GM12892 (cell line): ENCODE results near the gene RCBTB1.

Source experiments
- DNase-seq: peaks from one replicate; pipeline ENCODE4 v3.0.0; 2011; ENCODE audit not compliant: insufficient read length
- FAIRE-seq: peaks from 2 replicates; lab custom pipeline; 2011; peaks lifted over from hg19 to GRCh38; lab: Jason Lieb, UNC
- POLR2A ChIP-seq: IDR thresholded peaks from 2 replicates; pipeline ENCODE4 v1.6.1; 2011; ENCODE audit warnings: low read depth, low read length, control low read depth
- POLR2AphosphoS5 ChIP-seq: IDR thresholded peaks from 2 replicates; pipeline ENCODE4 v1.6.1; 2011; ENCODE audit warnings: low read depth, low read length, control low read depth
- TAF1 ChIP-seq: IDR thresholded peaks from 2 replicates; pipeline ENCODE4 v1.6.1; 2011; ENCODE audit warnings: low read depth, mild to moderate bottlenecking, control low read depth, low read length, borderline replicate concordance

RCBTB1 gene

GRCh38 chr13:49530457-49530856, 54.9 kb downstream of the RCBTB1 start:
- DNase-seq (no peak), FAIRE-seq (no peak)
- no peak for TF ChIP-seq POLR2AphosphoS5
- no peak for TF ChIP-seq POLR2A
- no peak for TF ChIP-seq TAF1

- TF ChIP-seq TAF1 = no peak
- TF ChIP-seq POLR2AphosphoS5 = no peak
- TF ChIP-seq POLR2A = no peak
- FAIRE-seq = no peak
- DNase-seq = no peak
These were observed 57.2 kb downstream of the RCBTB1 start for GRCh38 chr13:49528161-49528560.

DNA sequence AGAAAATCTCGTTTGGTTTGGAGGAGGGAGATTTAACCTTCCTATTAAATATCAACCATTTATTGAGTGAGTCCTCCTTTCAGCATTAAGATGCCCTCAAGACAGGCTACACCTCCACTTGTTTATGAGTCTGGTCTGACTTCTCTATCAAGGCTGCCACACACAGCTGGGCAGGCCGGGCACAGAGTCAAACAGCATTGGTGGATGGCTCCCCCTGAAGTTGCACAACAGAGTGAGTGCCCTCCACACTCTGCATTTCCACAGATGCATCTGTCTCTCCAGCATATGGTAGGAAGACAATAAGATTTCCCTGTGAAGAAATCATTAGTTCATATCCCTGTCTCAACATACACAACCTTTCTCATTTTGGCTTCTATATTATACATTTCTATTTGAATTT, 58.2 kb downstream of the RCBTB1 start:
- no peak for FAIRE-seq
- no peak for DNase-seq
- TF ChIP-seq POLR2A = no peak
- TF ChIP-seq POLR2AphosphoS5 = no peak
- TF ChIP-seq TAF1 = no peak

DNA sequence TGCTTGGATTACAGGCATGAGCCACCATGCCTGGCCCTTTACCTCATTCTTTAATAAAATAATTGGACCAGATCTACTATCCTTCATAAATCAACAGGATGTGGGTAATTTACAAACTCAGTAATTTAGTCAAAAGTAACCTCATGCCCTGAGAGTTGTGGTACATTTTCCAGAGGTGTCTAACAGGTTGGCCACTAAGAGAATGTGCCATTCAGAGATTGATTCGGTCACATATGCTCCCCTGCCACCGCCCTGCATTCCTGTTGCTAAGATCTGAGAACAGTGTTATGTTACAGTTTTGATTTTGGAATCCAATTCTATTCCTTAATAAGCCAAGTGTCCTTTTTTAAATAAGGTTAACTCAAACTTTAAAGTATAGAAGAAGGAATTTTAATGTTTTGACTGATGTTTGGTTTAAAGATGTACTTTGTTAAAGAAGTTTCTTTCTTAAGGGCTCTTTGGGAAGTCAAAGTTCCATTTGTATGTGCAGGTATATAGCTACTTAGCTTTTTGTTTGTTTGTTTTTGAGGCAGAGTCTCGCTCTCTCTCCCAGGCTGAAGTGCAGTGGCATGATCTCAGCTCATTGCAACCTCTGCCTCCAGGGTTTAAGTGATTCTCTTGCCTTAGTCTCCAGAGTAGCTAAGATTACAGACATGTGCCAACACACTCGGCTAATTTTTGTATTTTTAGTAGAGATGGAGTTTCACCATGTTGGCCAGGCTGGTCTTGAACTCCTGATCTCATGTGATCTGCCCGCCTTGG, 60.4 kb downstream of the RCBTB1 start:
- FAIRE-seq (no peak), DNase-seq (no peak)
- TF ChIP-seq POLR2A (no peak), POLR2AphosphoS5 (no peak), TAF1 (no peak)

DNA sequence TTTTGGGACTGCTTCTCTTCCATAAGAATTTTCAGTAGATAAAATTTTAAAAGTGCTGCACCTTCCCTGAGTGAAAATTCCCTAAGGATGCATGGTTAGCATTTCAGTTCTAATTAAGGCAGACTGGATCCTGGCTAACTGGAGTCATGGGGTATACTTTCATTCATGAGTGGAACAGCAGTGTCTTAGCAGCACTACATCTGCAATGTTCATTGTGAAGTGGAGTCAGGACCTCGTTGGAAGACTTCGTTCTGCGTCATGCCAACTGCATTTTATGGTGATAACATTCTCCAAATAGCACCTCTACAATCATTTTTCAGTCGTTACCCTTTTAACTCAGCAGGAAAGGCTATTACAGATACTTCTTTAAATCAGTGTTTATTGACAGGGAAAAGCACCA, 64.1 kb downstream of the RCBTB1 start:
- no peak for FAIRE-seq
- DNase-seq = no peak
- TF ChIP-seq POLR2A (no peak), TAF1 (no peak), POLR2AphosphoS5 (no peak)

DNA sequence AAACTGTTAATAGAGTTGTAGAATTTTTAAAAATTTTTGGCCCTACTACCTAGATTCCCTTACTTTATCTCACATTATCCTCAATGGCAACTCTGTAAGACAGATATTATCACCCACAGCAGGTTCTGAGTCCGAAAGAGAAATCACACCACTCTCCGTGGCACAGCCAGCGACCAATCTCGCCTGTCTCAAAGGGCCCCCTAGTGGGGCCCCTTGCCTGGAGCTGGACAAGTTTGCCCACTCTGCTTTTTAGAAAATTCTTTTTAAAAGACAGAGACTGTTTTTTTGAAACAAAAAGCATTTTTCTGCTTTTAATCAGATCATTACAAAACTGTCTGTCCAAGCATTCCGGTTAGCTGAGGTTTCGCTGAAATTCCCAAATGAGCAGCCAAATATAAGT, 67.9 kb downstream of the RCBTB1 start:
- DNase-seq = no peak
- no peak for FAIRE-seq
- TF ChIP-seq POLR2A (no peak), TAF1 (no peak), POLR2AphosphoS5 (no peak)

- no peak for DNase-seq
- TF ChIP-seq TAF1 (no peak), POLR2A (no peak), POLR2AphosphoS5 (no peak)
- no peak for FAIRE-seq
These were observed 68.9 kb downstream of the RCBTB1 start for GRCh38 chr13:49516467-49516866.

GRCh38 chr13:49512578-49512977, 72.8 kb downstream of the RCBTB1 start:
- FAIRE-seq (no peak), DNase-seq (no peak)
- TF ChIP-seq POLR2AphosphoS5 = no peak
- no peak for TF ChIP-seq POLR2A
- no peak for TF ChIP-seq TAF1

- DNase-seq (no peak), FAIRE-seq (no peak)
- no peak for TF ChIP-seq POLR2AphosphoS5
These were observed 81.4 kb downstream of the RCBTB1 start for GRCh38 chr13:49503951-49504350.

- DNase-seq (no peak), FAIRE-seq (no peak)
- TF ChIP-seq POLR2A (no peak), POLR2AphosphoS5 (no peak), TAF1 (no peak)
These were observed 82.4 kb downstream of the RCBTB1 start for GRCh38 chr13:49502954-49503353.

- DNase-seq (no peak), FAIRE-seq (no peak)
- TF ChIP-seq POLR2A = 0 out of 2 replicates have a peak, but pooled peaks have one; percentile 23
- TF ChIP-seq POLR2AphosphoS5 = 0 out of 2 replicates have a peak, but pooled peaks have one; percentile 30
- no peak for TF ChIP-seq TAF1
These were observed 85.3 kb downstream of the RCBTB1 start for GRCh38 chr13:49499889-49500660.
